T follicular helper cell (primary cell): ENCODE measurements around the gene ZBTB46.

ENCODE experiments used
- DNase-seq: peaks from one replicate; pipeline ENCODE4 v3.0.0-alpha.2; 2020; ENCODE audit warnings: low read depth

ZBTB46 gene

DNA sequence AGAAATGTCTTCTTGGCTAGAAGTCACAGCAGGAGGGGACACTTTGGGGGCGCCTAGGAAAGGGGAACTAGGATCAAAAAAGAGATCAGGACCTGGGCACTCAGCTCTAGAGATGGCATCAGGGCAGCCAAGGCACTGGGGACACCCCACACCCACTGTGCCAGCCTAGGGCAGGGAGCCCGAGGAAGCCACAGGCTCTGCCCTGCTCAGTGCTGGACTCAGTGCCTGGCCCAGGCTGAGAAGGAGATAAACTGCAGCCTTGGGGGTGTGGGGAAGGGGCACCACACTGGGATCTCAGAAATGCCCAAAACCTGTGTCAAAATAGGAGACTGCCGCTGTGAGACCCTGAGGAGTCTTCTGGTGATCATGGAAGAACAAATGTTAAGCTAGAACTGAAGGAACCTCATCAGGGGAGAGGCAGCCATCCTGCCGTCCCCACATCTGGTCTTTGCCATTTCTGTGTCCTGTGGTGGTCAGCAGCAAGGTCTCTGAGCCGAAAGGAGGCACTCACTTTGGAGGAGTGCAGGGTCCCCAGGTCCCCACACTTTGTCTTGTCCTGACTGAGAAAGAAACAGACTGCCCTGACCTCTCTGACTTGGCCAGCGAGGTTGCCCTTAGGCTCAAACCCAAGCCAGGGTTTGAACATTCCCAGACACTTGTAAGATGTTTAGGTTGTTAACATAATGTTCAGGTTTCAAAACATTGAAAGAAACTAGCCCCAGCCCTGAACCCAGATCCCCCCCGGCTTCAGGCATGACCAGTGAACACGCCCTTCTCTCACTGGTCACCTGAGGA, 125.6 kb downstream of the ZBTB46 start:
- no peak for DNase-seq

DNA sequence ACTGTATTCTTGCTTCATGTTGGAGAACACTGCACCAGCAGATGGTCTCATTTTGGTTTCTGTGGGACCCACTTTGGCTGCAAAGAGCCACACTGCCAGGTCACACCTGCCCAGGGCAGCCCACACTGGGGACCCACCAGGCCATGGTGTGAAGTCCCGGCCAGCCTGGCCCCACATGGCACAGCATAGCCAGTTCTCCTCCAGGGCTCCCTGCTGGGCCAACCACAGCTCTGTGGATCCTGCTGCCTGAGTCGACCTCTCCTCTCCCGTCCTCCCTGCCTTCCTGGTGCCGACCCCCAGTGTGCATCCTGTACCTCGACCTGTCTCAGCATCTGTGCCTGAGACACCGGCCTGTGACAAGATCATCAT, 126.3 kb downstream of the ZBTB46 start:
- DNase-seq = no peak

GRCh38 chr20:63703976-63704748, 126.9 kb downstream of the ZBTB46 start:
- DNase-seq = no peak

- DNase-seq = no peak
These were observed 127.5 kb downstream of the ZBTB46 start for GRCh38 chr20:63703471-63703975.

GRCh38 chr20:63702751-63703470, 128.2 kb downstream of the ZBTB46 start:
- DNase-seq = no peak

- DNase-seq = no peak
These were observed 128.9 kb downstream of the ZBTB46 start for GRCh38 chr20:63702036-63702665.

- DNase-seq = no peak
These were observed 129.6 kb downstream of the ZBTB46 start for GRCh38 chr20:63701329-63702035.

GRCh38 chr20:63701051-63701328, 130.1 kb downstream of the ZBTB46 start:
- DNase-seq = no peak

DNA sequence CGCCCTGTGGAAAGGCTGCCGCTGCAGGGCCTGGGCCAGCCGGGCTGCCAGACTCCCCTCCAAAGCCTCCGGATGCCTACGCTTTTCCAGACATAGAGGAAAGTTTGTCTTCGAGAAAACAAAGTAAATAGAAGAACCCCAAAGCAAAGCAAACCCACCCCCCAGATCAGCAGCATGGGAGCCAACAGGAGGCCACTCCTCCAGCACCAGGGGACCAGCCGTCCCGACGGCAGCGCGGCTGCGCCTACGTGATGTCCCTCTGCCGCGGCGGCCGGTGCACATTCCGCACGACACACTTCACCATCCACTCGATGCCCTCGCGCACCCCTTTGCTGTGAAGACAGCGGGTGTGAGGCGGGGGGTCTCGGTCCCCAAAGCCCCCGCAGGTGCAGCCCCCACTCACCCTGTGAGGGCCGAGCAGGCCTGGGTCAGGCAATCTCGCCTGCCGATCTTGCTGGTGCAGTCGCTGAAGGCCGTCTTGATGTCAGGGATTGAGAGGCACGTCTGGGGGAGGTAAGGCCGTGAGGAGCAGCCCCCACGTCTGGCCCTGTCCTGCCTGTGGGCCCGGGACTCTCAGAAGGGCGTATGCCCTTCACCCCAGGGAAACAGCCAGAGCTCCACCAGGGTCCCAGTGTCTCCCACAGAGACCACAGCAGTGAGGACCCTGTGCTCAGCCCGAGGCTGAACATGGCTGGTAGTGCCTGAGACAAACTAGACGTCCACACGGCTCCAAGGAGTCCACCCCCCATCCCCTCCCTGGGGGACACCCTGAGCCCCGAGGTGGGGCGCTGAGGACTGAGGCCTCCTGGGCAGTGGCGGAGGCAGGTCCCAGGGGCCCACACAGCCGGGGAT, 130.6 kb downstream of the ZBTB46 start:
- DNase-seq = no peak

GRCh38 chr20:63699466-63700198, 131.4 kb downstream of the ZBTB46 start:
- no peak for DNase-seq

DNA sequence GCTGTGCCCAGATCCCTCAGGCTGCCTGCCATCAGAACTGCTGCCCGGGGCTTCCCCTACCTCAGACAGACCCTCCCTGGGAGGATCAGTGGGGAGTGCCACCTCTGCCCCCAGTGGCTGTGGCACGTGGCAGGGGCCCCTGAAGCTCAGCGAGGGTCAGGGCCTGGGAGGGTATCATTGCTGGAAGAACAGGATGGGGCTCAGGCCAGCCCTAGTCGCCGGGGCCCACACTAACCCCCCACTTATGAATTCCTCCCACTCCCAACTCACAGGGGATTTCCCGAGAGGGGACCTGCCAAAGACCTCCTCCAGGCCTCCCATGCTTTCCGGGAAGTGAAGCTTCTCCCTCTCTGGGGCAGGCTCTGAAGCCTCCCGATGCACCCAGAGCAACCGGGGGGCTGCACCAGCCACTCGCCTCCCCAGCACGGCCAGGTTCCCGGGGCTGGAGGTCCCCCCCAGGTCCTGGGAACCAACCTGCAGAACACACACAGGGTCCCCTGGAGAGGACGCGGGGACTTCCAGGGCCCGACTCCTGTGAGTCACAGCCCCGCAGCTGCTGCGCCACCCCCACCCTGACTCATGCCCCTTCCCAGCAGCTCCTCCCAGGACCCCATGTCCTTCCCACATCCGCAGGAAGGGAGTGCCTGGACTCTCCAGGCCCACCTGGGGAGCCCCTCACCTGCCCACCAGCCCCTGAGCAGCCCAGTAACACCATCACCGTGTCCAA, 132.2 kb downstream of the ZBTB46 start:
- DNase-seq = no peak

DNA sequence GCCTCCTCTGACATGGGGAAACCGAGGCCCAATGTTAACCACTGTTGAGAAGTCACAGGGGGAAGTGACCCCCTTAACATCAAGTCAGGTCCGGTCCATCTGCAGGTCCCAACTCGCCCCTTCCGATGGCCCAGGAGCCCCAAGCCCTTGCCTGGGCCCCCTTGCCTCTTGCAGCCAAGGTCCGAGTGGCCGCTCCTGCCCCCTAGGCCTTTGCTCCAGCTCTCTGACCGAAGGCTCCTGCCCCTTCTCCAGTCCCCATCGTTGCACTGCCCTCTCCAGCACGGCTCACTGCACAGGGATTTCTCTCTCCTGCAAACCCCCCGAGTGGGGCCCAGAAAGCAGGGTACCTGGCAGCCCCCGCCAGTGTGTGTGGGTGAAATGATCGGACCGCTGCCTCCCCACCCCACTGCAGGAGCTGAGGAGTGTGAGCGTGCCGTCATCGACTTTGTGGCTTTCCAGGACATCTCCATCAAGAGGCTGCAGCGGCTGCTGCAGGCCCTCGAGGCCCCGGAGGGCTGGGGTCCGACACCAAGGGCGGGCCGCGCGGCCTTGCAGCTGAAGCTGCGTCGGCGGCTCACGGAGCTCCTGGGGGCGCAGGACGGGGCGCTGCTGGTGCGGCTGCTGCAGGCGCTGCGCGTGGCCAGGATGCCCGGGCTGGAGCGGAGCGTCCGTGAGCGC, 133.1 kb downstream of the ZBTB46 start:
- DNase-seq = no peak

- DNase-seq = no peak
These were observed 133.7 kb downstream of the ZBTB46 start for GRCh38 chr20:63697357-63697867.

- DNase-seq = no peak
These were observed 134.3 kb downstream of the ZBTB46 start, which contains the start of gene TNFRSF6B for GRCh38 chr20:63696628-63697356. Gene TNFRSF6B (plus strand): TSS chr20:63696652. CDS start chr20:63696768, 116 bp downstream.

GRCh38 chr20:63696306-63696627, 134.8 kb downstream of the ZBTB46 start:
- no peak for DNase-seq

GRCh38 chr20:63695424-63696305, 135.4 kb downstream of the ZBTB46 start:
- no peak for DNase-seq
